Measurements from ENCODE around the gene TRIP13. TPM values are rescaled to one million over a fixed set of nuclear protein-coding genes. Genes with fewer than 3 reads are reported as not detected.

Gene TRIP13
- total and polyA plus RNA-seq, 2 of the 4 experiments (the other 2 are of a cell fraction), result 17.1 to 35.5 TPM

DNA sequence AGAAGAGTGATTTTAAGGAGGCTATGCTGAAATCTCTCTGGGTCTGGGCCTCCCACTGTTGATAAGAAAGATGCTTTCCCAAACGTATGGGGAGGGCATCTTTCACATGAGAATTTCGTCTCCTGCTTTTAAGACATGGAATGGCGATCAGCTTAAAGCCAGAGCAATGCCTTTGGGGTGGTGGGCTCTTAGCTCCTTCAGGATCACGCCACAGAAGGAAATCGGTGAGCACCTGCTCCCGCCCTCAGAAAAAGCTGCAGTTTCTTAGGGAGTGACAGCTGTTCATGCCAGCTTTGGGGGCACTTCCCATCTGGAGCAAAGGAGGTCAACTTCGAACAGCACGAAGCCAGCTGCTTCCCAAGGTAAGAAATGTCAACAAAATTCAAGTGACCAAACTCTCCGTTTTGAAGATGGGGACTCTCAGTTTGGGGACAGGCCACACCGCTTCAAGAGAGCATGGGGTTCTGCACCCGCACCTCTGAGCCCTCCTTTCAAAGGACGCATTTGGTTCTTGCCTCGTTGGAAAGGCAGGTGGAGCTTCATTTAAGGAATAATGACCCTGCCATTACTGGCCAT, 39.0 kb downstream of the TRIP13 start:
- WGBS, 2 experiments (ENCODE audit: extremely low coverage in 2 of 2, insufficient read length in 1 of 2), result 87% methylated on average over 8 of the region's 13 CpGs; no CpG with 5 or more reads in 1 of the 2 experiments
- BruUV-seq (replicated peaks), result no TSS peak
- intact Hi-C loops (cut with micrococcal nuclease), result no loop called here

More for the DNA sequence above, 39.0 kb downstream of the TRIP13 start:
- no peak overlapping the region for H3K56ac ChIP-seq (ENCODE audit: extremely low read depth, insufficient read depth, low read length)
- no peak overlapping the region for H2BK20ac ChIP-seq (ENCODE audit: low read depth, low read length)
- H2AFZ ChIP-seq (replicated peaks; ENCODE audit: low read length, poor library complexity), result no peak overlapping the region
- H3K4me3 ChIP-seq (ENCODE audit: insufficient read depth, low read depth, low read length), result no peak overlapping the region
- H3K4ac ChIP-seq (ENCODE audit: low read depth, low read length), result no peak overlapping the region
- POLR2A ChIA-PET (ENCODE audit: unreplicated experiment), result no interaction called here
- TF ChIP-seq POLR2A (IDR thresholded peaks at IDR 0.05; ENCODE audit: low read depth, low read length) (no peak), RFX5 (IDR thresholded peaks at IDR 0.05; ENCODE audit: low read depth, low read length) (no peak), MXI1 (IDR thresholded peaks at IDR 0.05; ENCODE audit: borderline replicate concordance, low read depth, low read length) (no peak), FOS (IDR thresholded peaks at IDR 0.05; ENCODE audit: low read depth, low read length) (no peak), RCOR1 (IDR thresholded peaks at IDR 0.05; ENCODE audit: insufficient replicate concordance, low read length) (no peak), CEBPB (IDR thresholded peaks at IDR 0.05; ENCODE audit: low read depth, low read length) (no peak), BHLHE40 (IDR thresholded peaks at IDR 0.05; ENCODE audit: low read depth, low read length) (no peak), MAZ (IDR thresholded peaks at IDR 0.05; ENCODE audit: borderline replicate concordance, low read depth, low read length) (no peak), RAD21 (IDR thresholded peaks at IDR 0.05; ENCODE audit: low read length) (no peak), MAFK (IDR thresholded peaks at IDR 0.05; ENCODE audit: low read depth, low read length) (no peak), SMC3 (IDR thresholded peaks at IDR 0.05; ENCODE audit: low read depth, low read length) (no peak)
- TF ChIP-seq, protein P1, sequence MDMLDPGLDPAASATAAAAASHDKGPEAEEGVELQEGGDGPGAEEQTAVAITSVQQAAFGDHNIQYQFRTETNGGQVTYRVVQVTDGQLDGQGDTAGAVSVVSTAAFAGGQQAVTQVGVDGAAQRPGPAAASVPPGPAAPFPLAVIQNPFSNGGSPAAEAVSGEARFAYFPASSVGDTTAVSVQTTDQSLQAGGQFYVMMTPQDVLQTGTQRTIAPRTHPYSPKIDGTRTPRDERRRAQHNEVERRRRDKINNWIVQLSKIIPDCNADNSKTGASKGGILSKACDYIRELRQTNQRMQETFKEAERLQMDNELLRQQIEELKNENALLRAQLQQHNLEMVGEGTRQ (IDR thresholded peaks at IDR 0.05; ENCODE audit: low read depth, low read length), result no peak
- no peak overlapping the region for H4K91ac ChIP-seq (ENCODE audit: insufficient read depth, low read depth, low read length)
- dilution Hi-C loops (cut with HindIII; ENCODE audit: low sequenced_read_pairs, unreplicated experiment), result no loop called here
- no peaks in the 10 kb centered on the region; the same call in 1 of the 2 replicates for H3K9me1 ChIP-seq (ENCODE audit: insufficient read depth, low read length)
- H2BK15ac ChIP-seq (ENCODE audit: low read depth, low read length), result no peak overlapping the region
- no peak overlapping the region for H3K18ac ChIP-seq (ENCODE audit: low read depth, low read length)
- H3K14ac ChIP-seq (replicated peaks; ENCODE audit: low read depth, low read length), result no peak overlapping the region
- no peak overlapping the region for H2AK9ac ChIP-seq (replicated peaks; ENCODE audit: low read depth, low read length, poor library complexity)
- no peaks in the 10 kb centered on the region for H4K20me1 ChIP-seq (ENCODE audit: insufficient read depth, low read length)
- no peaks in the 10 kb centered on the region for H3K36me3 ChIP-seq (ENCODE audit: control insufficient read depth, insufficient read depth, low read length)
- no peak overlapping the region for H3K9ac ChIP-seq (ENCODE audit: low read depth, low read length)
- no peak overlapping the region for H2BK120ac ChIP-seq (ENCODE audit: low read depth, low read length)
- H4K8ac ChIP-seq (ENCODE audit: low read depth in 2 of 2, low read length in 2 of 2), result no peak overlapping the region
- no peak overlapping the region for H2BK5ac ChIP-seq (ENCODE audit: low read depth, low read length, poor library complexity, severe bottlenecking)
- no peak overlapping the region for H3K23ac ChIP-seq (ENCODE audit: low read depth, low read length)
- no peak overlapping the region for H4K5ac ChIP-seq (ENCODE audit: low read depth, low read length)
- in situ Hi-C loops (cut with MboI; ENCODE audit: low sequenced_read_pairs), result loop anchor here (10.0 kb wide), 3 partner anchors 203 to 713 kb away; no protein-coding TSS in a partner anchor
- H2AK5ac ChIP-seq (ENCODE audit: low read depth, low read length), result no peak overlapping the region
- H3K9me3 ChIP-seq (ENCODE audit: control insufficient read depth, insufficient read depth, low read length), result no peaks in the 10 kb centered on the region
- H3K79me1 ChIP-seq (ENCODE audit: low read depth in 1 of 2, low read length in 2 of 2), result no peaks in the 10 kb centered on the region
- no peak for DNase-seq
- ATAC-seq (ENCODE audit: low read depth), result no peak
- CTCF ChIA-PET, result interaction anchor here (0.7 to 2.1 kb wide), 5 partner anchors 8 to 236 kb away, joined by 3 to 7 read pairs (median 4); no protein-coding TSS in a partner anchor
- H3K4me2 ChIP-seq (ENCODE audit: low read depth, low read length), result no peak overlapping the region
- H3K27ac ChIP-seq (ENCODE audit: insufficient read depth, low read length), result no peak overlapping the region
- H3K4me1 ChIP-seq (ENCODE audit: control insufficient read depth, insufficient read depth, low read length), result peaks cover 7% of the 10 kb centered on the region; the same call in 1 of the 2 replicates
- peaks cover 35% of the 10 kb centered on the region for H3K27me3 ChIP-seq (ENCODE audit: control insufficient read depth, insufficient read depth, low read length)

All from IMR-90 (cell line).